K562 (cell line): ENCODE data around the gene GATM. TPM values are rescaled to one million over a fixed set of nuclear protein-coding genes. Genes with fewer than 3 reads are reported as not detected.

Source experiments
- BDP1 ChIP-seq: IDR thresholded peaks from 3 replicates; pipeline ENCODE4 v1.6.1; 2011; ENCODE audit not compliant: insufficient read length, insufficient read depth
- C11orf30 ChIP-seq: fragments of 450-650 bp; IDR thresholded peaks from 2 replicates; pipeline ENCODE4 v1.6.1; 2016; ENCODE audit warnings: low read depth, mild to moderate bottlenecking
- DEAF1 ChIP-seq: fragments of 450-650 bp; formaldehyde crosslinking; IDR thresholded peaks from 2 replicates; pipeline ENCODE4 v1.4.0; 2020; ENCODE audit warnings: mild to moderate bottlenecking, moderate library complexity
- JUN ChIP-seq, 2 experiments: sonication (generic) in 1 of 2; formaldehyde crosslinking in 1 of 2; IDR thresholded peaks; 2 replicates each; pipeline versions ENCODE4 v1.6.1 to v1.8.0; 2012 to 2022; ENCODE audit warnings: borderline replicate concordance in 2 of 2, mild to moderate bottlenecking in 2 of 2, improper control_type of control experiment in 1 of 2, low read depth in 1 of 2, low read length in 1 of 2, missing genetic modification reagents in 1 of 2
- KDM1A ChIP-seq, 2 experiments: fragments of 450-650 bp; IDR thresholded peaks; 2 replicates each; pipeline ENCODE4 v1.6.1; 2016; ENCODE audit warnings: mild to moderate bottlenecking in 2 of 2
- NFIC ChIP-seq: fragments of 450-650 bp; IDR thresholded peaks from 2 replicates; pipeline ENCODE4 v1.6.1; 2017; ENCODE audit warnings: mild to moderate bottlenecking, inconsistent platforms
- PYGO2 ChIP-seq: fragments of 450-650 bp; IDR thresholded peaks from 2 replicates; pipeline ENCODE4 v1.6.1; 2016; ENCODE audit warnings: mild to moderate bottlenecking, missing genetic modification characterization, moderate library complexity, missing compliant biosample characterization
- RCOR1 ChIP-seq, 2 experiments: IDR thresholded peaks; 2 replicates each; pipeline ENCODE4 v1.6.1; 2012; ENCODE audit warnings: low read depth in 2 of 2, low read length in 2 of 2, borderline replicate concordance in 1 of 2, improper control_type of control experiment in 1 of 2
- SFPQ ChIP-seq: fragments of 200-400 bp; formaldehyde crosslinking; IDR thresholded peaks from 2 replicates; pipeline ENCODE4 v1.6.1; 2017; ENCODE audit warnings: mild to moderate bottlenecking, low read depth, low read length, moderate library complexity
- TAF9B ChIP-seq: fragments of 450-650 bp; IDR thresholded peaks from 2 replicates; pipeline ENCODE4 v1.6.1; 2018; ENCODE audit warnings: mild to moderate bottlenecking; ENCODE audit not compliant: partially characterized antibody
- XRCC4 ChIP-seq: IDR thresholded peaks from one replicate; pipeline ENCODE4 v1.6.1; 2011; ENCODE audit not compliant: insufficient read depth, insufficient read length; ENCODE audit errors: extremely low read depth
- ZNF518B ChIP-seq: fragments of 250-450 bp; sonication (Bioruptor Pico); IDR thresholded peaks from 2 replicates; pipeline ENCODE4 v1.5.0; 2021; ENCODE audit warnings: mild to moderate bottlenecking, moderate library complexity
- ZNF766 ChIP-seq: fragments of 200-800 bp; sonication (Bioruptor generic); conservative IDR thresholded peaks from 2 replicates; pipeline ENCODE4 v1.6.1; 2016; ENCODE audit warnings: missing genetic modification characterization, missing compliant biosample characterization
- polyA plus RNA-seq, 8 experiments: library from polyadenylated mRNA; depleted of rRNA in 4 of 8; stranded (reverse) in 5 of 8; unstranded in 3 of 8; fragments of >200 nt; fragmentation: Nextera tagmentation in 2 of 8; fragmentation: Illumina TruSeq in 1 of 8; extraction: Ambion mirVana in 2 of 8; extraction: Trizol in 1 of 8; gene quantifications; 2 replicates each; pipeline versions ENCODE4 v1.2.1 to v1.2.3, GENCODE V29; 2011 to 2014; ENCODE audit warnings: inconsistent platforms in 1 of 8, missing spikeins in 1 of 8
- total RNA-seq, 7 experiments: library from RNA; depleted of rRNA in 6 of 7; stranded (reverse); fragments of >200 nt in 6 of 7; fragmentation: Illumina TruSeq in 2 of 7; extraction: Trizol in 2 of 7; gene quantifications; 2 replicates each; pipeline versions ENCODE4 v1.2.1 to v1.2.3, GENCODE V29; 2011 to 2021; ENCODE audit warnings: low replicate concordance in 1 of 7
- TF ChIP-seq, protein P1 (sequence below): IDR thresholded peaks from 2 replicates; pipeline ENCODE4 v1.6.1; 2012; ENCODE audit warnings: low read depth, low read length, improper control_type of control experiment, borderline replicate concordance
- TF ChIP-seq, protein P2 (sequence below): fragments of 450-650 bp; conservative IDR thresholded peaks from 2 replicates; pipeline ENCODE4 v1.6.1; 2016; ENCODE audit warnings: missing genetic modification characterization, low read depth, mild to moderate bottlenecking, control low read depth, missing compliant biosample characterization

GATM gene
- total and polyA plus RNA-seq, 9 of the 15 experiments (the other 6 are each of a cell fraction or from before 2014, with no cell fraction given): 0.11 to 1.1 (median 0.65) TPM

DNA sequence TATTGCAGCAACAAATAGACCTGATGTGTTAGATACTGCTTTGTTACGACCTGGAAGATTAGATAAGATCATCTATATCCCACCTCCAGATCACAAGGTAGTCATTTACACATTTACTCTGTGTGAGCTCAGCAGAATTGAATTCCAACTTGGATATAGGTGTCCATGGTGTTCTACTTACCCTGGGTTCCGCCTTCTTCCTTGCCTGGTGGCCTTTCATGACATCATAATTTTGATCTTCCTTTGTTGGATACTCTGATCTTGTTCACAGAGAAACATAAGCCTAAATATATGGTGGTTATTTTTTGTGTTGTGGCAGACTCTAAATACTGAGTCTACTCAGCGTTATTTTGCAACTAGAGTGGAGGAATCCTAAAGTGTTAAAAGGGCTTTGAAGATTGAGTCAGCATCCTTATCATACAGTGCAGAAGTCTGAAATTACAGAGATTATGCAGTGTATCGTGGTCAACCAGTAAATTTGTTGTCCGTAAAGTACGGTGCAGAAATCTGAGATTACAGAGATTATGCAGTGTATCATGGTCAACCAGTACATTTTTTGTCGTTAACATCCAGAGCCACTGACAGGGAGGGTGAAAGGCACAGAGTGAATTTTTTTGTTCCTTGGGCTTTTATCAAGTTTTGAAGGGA, 39.1 kb upstream of the GATM start (continued):
- TF ChIP-seq ZNF518B: no peak
- TF ChIP-seq C11orf30: peak; percentile 91
- peak; percentile 84 for TF ChIP-seq NFIC
- peak; percentile 99 for TF ChIP-seq KDM1A (IDR thresholded peaks at IDR 0.05)
- TF ChIP-seq PYGO2: peak; percentile 63; the same call in 1 of the 2 replicates
- TF ChIP-seq, protein P1, sequence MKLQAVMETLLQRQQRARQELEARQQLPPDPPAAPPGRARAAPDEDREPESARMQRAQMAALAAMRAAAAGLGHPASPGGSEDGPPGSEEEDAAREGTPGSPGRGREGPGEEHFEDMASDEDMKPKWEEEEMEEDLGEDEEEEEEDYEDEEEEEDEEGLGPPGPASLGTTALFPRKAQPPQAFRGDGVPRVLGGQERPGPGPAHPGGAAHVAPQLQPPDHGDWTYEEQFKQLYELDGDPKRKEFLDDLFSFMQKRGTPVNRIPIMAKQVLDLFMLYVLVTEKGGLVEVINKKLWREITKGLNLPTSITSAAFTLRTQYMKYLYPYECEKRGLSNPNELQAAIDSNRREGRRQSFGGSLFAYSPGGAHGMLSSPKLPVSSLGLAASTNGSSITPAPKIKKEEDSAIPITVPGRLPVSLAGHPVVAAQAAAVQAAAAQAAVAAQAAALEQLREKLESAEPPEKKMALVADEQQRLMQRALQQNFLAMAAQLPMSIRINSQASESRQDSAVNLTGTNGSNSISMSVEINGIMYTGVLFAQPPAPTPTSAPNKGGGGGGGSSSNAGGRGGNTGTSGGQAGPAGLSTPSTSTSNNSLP: peak; percentile 73; the same call in 1 of the 2 replicates
- no peak for TF ChIP-seq SFPQ
- no peak for TF ChIP-seq DEAF1 (CRISPR knock-in tag)
- TF ChIP-seq RCOR1 (IDR thresholded peaks at IDR 0.05; ENCODE audit: borderline replicate concordance in 1 of 2, low read depth in 2 of 2, low read length in 2 of 2): peak; percentile 95 to 100
- TF ChIP-seq, protein P2, sequence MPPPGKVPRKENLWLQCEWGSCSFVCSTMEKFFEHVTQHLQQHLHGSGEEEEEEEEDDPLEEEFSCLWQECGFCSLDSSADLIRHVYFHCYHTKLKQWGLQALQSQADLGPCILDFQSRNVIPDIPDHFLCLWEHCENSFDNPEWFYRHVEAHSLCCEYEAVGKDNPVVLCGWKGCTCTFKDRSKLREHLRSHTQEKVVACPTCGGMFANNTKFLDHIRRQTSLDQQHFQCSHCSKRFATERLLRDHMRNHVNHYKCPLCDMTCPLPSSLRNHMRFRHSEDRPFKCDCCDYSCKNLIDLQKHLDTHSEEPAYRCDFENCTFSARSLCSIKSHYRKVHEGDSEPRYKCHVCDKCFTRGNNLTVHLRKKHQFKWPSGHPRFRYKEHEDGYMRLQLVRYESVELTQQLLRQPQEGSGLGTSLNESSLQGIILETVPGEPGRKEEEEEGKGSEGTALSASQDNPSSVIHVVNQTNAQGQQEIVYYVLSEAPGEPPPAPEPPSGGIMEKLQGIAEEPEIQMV: no peak
- TF ChIP-seq XRCC4: no peak
- 0 out of 2 replicates have a peak, but pooled peaks have one; percentile 48 for TF ChIP-seq ZNF766 (CRISPR knock-in tag)
- peak; percentile 35 for TF ChIP-seq TAF9B
- TF ChIP-seq BDP1: no peak
- TF ChIP-seq JUN (IDR thresholded peaks at IDR 0.05; ENCODE audit: borderline replicate concordance, low read depth, low read length): peak; percentile 73; the same call in 1 of the 2 replicates
- TF ChIP-seq JUN (CRISPR knock-in tag; IDR thresholded peaks at IDR 0.05; ENCODE audit: borderline replicate concordance): no peak
